NCI-H1048 (cell line): ENCODE measurements around the gene HDAC4.
"Not testable (repeated sequence)": the region's sequence is repeated elsewhere in the genome, so short reads cannot be mapped to it uniquely, and the experiment has no call there.

Source experiments
- DNase-seq: peaks from one replicate; lab custom pipeline; 2025; lab: John Stamatoyannopoulos, UW

HDAC4 gene

DNA sequence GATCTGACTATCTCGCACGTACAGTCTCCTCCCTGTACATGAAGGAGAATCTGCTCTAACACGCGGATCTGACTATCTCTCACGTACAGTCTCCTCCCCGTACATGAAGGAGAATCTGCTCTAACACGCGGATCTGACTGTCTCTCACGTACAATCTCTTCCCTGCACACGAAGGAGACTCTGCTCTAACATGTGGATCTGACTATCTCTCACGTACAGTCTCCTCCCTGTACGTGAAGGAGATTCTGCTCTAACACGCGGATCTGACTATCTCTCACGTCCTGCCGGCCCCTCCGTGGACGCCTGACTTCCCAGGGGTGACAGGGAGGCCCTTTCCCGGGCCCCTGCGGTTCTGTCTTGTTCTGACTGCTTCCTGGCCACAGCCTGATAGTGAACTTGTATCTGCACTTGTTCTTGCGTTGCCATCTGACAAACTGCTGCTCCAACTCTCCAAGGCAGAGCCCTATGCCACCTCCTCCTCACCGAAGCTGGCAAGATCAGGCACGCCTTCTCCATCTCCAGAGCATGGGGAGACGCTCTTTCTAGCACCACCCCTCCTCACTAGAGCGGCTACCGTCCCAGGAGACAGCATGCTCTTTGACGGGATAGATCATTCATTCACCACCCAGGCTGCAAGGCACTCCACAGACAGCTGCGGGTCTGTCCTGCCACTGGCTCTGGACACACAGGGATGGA lies 314.3 kb downstream of the HDAC4 start:
- DNase-seq: no peak

DNA sequence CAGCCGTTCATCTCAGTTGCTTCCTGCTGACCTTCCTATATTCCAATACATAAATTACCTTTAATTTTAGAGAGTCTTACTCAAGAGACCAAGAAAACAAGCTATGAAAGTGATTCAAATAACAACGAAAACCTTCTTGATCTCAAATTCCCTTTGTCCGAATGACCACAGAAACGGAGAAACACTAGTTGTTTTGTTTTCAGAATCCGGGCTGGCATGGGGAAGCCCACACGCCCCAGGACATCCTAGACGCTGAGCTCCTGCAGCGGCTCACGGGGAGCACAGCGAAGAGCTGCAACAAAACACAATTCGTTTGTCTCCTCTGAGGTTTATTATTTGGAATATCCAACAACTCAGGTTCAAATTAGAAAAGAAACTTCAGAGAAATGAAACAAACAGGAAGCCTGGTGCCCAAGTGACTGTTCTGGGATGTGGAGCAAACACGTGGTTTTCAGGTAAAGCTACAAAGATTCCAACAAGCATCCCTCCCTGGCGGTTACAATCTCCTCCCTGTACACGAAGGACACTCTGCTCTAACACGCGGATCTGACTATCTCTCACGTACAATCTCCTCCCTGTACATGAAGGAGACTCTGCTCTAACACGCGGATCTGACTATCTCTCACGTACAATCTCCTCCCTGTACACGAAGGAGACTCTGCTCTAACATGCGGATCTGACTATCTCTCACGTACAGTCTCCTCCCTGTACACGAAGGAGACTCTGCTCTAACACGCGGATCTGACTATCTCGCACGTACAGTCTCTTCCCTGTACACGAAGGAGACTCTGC lies 315.4 kb downstream of the HDAC4 start:
- DNase-seq: no peak

DNA sequence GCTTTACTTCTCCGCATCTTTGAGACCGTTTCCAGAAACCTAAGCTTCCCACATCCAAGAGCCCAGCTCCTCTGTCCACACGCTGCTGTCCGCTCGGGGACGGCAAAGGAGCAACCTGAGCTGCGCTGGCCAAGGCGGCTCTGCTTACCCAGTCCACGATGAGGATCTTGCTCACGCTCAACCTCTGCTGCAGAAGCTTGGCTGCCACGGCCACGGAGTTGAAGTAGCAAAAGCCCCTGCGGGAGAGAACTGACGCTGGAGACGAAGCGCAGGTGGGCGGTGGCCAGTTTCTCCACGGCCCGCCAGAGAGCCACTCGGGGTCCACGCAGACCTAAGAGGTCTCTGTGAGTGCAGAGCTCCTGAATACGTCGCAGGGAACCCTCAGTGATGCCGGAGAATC lies 316.8 kb downstream of the HDAC4 start:
- DNase-seq: no peak

DNA sequence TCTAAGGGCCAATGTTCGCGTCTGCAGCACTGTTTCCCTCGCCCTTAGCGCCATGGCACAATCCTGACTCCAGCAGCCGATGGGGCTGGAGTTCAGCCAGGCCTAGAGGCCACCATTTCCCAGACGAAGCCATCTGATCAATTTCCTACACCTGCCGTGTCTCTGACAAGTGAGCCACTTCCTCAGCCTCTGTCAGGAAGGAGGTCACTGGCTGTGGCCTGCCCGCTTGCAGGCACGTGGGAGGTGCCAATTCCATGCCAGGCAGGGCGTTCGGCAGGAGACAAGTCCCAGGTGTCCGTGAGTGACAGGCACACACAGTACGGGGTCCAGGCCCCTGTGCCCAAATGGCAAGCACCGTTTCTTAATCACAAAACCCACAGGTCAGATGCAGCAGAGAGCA lies 318.4 kb downstream of the HDAC4 start:
- no peak for DNase-seq

DNA sequence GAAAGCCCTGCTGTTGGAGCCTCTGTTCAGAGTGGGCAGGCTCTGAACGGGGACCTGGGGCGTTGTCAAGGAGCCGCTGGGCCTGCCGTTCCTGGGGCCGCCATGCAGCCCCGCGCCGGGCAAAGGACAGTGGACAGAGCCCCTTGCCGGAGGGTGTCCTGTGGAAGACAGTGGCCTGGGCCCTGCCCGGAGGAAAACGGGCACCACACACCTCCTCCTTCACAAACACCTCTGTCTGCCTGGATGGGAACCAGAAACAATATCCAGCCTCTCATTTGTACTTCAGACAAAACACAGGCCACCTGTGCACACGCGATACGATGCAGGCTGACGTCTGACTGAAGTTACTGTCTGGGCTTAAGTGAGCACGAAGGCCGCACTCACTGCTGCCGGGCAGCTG lies 319.2 kb downstream of the HDAC4 start:
- no peak for DNase-seq

DNA sequence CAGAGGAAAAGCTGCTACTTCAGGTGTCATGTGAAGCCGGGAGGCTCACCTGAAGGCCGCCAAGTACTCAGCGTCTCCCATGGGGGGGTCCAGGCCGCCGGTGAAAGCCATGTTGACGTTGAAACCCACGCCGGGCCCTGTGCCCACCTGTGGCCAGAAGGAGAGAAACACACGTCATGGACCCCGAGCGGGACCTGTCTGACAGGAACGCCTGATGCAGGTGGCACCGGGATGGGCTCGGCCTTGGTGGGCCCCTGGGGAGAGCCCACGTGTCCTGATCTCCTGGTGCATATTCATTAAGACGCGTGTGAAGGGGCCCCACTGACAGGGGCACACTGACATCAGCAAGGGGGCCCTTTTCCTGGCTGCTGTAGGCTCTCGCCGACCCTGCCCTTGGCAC lies 319.8 kb downstream of the HDAC4 start:
- no peak for DNase-seq

DNA sequence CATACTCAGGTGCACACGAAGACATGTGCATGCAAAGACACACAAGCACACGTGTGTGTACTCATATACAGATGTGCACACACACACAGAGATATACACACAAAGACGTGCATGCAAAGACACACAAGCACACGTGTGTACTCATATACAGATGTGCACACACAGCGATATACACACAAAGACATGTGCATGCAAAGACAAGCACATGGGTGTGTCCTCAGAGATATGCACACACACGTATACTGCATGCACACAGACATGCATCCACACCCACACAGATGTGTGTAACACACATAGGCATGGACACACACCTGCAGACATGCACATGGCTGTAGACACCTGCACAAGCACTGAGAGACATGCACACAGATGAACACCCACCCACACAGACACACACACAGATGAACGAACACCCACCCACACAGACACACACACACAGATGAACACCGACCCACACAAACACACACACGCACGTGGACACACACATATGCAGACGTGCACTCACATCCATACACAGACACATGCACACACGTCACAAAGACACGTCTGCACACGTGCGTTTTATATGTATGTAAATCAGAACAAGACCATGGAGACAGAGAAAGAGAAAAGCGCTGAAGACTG lies 321.0 kb downstream of the HDAC4 start:
- no peak for DNase-seq

DNA sequence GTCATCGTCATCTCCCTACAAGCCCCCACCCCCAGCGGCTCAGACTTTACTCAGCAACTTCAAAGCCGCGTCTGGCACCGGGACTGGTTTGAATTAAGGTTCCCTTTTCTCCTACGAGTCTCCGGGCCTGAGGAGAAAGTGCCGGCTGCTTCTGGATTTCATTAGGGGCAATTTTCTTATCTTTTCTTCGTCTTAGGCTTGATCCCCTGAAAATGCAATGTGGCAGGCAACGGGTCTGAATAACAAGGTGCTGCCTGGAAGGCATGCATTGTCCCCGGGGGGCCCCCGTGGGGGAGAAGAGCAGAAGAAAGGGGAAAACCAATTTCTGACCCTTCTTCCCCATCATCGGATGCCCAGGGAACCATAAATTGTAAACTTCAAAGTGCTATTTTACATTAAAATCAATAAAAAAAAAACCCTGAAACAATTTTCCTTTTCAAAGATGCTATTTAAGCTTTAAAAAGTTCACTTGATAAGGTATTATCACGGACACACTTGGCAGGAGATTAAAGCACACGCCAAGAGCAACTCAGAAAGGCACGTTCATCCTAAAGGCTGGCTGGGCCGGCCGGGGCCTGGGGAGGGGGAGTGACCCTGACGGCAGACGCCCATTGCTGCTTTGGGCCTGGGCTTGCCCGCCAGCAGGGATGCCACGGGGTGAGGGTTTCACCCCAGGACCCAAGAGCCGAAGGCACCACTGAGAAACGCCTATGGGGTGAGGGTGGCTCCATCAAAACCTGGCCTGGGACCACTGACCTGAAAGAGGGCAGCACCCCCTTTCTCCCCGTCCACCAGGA lies 322.5 kb downstream of the HDAC4 start:
- no peak for DNase-seq

DNA sequence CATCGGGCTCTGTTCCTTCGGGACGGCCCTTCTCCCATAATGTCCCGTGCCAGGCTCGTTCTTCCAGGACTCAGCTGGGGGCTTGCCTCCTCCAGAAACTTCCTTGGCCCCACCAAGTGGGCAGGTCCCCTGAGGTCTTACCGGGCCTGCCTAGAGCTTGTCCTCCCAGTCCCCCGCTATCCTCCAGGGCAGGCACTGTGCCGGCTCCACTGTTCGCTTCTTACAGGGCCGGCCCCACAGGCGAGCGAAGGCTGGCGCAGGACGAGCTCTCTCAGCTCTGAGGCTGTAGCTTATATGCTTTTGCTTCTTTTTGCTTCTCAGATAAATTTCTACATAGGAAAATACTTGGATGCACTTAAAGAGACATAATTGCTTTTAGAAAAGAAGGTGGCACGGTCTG lies 323.6 kb downstream of the HDAC4 start:
- DNase-seq: no peak

DNA sequence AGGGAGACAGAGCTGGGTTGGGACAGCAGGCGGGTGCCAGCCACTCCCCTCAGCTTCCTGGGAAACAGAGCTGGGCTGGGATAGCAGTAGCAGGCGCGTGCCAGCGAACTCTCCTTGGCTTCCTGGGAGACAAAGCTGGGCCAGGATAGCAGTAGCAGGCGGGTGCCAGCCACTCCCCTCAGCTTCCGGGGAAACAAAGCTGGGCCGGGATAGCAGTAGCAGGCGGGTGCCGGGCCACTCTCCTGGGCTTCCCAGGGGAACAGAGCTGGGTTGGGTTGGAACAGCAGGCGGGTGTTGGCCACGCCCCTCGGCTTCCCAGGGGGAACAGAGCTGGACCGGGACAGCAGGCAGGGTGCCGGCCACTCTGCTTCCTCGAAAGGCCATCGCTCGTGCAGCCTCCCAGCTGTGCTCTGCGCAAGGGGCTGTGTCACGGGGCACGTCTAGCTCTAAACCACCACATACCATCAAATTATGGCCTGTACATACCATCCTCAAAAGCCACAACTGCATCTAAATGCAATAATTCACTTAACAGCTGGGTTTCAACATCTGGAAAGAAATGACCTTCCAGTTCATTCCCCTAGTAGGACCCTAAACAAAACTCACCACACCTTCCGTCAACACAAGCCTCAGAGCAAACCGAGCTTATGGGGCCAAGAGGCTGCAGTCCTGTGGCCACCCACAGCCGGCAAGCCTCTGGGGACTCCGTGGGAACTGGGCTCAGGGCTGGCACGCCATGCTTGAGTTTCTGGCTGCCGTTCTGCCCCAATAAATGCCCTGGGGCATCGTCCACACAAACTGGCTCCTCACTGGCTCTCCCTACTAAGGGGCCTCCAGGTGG lies 324.7 kb downstream of the HDAC4 start:
- no peak for DNase-seq

DNA sequence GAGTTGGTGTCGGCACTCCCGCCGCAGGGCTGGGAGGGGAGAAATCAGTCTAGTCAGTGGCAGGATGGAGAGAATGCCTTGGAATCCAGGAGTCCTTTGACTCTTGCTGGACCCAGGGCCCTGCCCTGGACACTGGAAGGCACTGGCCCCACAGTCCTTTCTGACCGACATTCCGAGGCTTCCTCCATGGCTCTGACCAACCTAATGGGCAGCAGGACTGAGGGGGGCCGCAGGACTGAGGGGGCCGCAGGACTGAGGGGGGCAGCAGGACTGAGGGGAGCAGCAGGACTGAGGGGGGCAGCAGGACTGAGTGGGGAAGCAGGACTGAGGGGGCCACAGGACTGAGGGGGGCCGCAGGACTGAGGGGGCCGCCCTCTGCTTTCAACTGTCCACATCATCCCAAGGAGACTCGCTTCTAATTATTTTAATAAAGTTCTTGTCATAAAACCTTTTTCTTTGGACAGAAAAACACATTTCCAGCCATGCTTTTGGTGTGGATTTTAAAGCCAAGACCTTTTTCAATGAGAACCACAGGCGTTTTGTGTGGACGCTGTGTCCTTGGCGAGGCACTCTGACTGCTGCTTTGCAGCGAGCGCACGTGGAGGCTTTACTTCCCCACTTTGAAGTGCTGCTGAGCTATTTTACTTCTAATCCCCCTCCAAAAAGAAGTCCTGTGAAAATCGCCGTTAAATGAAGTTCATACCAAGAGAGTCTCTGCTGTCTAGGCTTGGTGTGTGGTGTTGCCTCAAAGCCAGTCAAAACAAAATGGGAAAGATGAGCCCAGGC lies 326.9 kb downstream of the HDAC4 start:
- no peak for DNase-seq

DNA sequence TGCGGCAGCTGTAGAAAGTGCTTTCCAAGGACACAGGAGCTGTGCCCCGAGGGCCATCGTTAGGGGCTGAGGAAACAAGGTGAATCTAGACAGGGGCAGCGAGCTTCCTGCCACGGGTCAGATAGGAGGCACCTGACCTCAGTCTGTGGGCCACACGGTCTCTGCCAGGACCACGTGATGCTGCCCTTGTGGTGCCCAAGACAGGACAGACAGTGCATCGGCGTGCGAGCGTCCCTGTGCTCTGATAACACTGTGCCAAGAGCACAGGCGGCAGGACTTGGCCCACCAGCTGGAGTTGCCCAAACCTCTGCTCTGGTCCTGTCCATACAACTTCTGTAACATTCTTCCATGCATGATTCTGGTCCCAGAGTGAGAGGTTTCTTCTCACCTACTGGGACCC lies 327.6 kb downstream of the HDAC4 start:
- no peak for DNase-seq

DNA sequence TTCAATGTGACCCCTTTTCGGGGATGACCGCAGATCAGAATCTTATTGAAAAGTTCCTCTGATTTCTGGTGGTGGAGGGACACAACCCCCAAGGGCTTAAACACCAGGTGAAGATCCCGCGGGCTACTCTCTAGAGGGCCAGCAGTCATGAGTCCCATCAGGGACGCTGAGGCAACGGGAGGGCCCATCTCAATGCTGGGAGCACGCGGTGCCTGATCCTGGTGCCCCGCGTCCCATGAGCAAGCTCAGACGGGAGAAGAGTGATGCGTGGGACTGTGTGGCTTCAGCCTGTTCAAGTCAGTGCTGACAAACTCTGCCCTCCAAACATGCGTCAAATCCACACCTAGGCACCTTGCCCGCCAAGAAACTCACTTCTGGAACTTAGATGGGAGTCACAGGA lies 328.0 kb downstream of the HDAC4 start:
- no peak for DNase-seq

DNA sequence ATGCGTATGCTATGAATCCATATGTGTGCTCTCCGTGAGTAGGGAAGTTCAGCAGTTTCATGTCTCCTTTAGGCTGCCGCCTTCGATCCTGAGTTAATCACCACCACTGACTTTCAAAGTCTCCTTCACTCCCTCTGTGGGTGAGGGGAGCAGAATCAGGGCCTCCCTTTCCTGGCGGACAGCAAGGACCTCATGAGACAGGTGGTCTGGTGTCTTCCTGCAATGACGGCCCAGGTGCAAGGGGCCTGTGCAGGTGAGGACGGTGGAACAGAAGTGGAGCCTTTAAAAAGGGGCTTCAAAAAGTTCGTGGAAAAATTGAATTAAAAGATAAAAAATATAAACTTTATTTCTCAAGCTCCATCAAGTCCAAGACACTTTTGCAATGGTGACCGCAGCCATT lies 330.4 kb downstream of the HDAC4 start:
- DNase-seq: no peak

DNA sequence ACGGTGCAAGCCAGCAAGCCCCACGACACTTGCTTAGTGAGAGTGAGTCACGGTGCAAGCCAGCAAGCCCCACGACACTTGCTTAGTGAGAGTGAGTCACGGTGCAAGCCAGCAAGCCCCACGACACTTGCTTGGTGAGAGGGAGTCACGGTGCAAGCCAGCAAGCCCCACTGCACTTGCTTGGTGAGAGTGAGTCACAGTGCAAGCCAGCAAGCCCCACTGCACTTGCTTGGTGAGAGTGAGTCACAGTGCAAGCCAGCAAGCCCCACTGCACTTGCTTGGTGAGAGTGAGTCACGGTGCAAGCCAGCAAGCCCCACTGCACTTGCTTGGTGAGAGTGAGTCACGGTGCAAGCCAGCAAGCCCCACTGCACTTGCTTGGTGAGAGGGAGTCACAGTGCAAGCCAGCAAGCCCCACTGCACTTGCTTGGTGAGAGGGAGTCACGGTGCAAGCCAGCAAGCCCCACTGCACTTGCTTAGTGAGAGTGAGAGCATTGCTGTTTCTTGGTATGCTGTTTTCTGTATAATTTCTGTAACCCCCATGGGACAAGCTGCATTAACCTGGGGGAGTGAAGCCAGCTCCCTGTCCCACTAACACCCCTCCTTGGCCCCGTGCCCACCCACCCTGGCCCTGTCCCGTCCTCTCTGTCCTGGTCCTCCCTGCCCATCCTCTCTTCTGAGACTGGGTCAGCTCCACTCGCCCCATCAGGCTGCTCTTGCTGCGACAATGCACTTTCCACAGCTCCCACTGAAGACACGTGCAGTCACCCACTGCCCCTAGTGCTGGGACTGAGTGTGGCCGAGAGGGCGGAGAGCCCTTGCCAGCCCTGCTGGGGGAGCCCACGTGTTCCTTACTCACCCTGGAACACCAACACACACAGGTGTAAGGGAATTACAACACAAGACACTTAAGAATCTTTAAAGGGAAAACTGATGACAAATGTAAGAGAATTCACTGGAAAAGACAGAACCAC lies 331.2 kb downstream of the HDAC4 start:
- not testable (repeated sequence) for DNase-seq

DNA sequence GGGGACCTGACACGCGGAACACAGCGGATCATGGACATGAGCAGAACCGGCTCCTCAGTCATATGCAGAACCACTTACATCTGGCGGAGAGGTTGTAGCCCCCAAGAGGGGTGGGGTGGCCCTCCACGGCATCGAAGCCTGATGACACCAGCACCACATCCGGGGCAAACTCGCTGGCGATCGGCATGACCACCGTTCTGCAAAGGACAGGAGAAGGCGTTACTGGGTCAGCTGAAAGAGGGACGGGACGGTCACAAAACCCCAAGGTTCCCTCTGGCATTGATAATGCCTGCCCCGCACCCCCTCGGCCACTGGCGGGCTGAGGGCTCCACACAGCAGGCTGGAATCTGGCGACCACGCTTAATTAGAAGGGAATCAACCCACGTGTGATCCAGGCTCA lies 332.4 kb downstream of the HDAC4 start:
- DNase-seq: no peak

DNA sequence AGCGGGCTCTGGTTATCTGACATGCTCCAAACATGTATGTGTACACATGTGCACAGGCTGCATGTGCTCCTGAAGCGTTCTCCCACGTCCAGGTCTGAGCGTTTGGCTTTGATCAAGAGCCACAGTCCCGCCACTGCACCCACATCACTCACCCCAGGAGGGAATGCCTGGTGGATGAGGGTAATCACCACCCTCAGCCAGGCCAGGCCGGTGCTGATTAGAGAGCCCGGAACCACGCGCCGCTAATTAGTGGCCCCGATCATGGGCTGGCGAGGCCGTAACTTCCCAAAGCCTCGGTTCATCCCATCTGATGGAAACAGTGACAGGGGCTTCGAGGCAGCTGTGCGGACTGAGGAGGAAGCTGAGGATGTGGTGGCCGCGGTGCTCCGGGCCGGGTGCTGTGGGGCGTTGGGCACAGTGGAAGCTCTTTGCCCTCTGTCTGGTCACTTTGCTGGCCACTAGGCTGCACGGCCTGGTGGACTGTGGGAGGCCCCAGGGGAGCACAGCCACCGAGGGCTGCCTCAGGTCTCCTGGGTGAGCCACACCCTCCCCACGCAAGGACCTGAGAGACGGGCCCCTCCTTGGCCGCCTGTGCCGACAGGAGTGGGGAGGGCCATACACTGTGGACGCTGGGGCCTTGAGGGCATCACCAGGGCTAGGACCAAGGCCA lies 333.5 kb downstream of the HDAC4 start:
- no peak for DNase-seq

DNA sequence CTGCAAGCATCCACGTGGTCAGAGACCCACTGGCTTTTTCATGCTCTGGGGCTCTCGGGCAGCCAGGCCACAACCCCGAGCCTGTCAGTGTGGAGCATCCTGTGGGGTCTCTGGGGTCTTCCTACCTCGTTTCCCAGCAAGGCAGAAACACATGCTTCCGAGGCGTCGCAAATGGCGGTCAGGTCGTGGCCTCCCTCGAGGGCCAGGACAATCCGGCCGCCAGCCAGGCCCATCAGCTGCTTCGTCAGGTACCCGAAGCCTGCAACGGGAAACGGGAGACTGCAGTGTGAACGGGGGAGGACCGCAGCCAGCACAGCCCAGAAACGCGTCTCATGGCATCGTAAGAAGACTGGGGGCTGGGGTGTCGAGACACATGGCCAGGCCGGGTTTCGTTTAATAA lies 334.2 kb downstream of the HDAC4 start:
- no peak for DNase-seq

DNA sequence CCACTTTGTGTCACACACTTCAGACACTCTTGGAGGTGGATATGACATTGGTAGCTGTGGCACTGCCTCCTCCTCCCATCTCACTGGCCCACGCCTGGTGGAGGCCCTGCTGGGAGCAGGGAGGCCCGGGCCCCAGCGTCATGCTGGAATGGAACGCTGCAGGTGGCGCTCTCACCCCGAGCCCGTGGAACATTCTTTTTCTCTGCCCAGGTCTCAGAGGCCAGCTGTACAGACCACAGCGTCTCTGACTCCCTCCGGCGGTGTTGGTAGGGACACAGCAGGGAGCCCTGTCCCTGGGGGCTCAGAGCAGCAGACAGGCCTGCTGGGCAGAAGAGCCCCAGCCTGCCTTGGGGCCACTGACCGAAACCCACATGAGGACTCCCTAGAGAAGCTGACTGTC lies 334.9 kb downstream of the HDAC4 start:
- no peak for DNase-seq
